ENCODE data around the gene CDON. TPM values are rescaled to one million over a fixed set of nuclear protein-coding genes. Genes with fewer than 3 reads are reported as not detected.

CDON gene
- total RNA-seq, 1 donor from 2014 or later: 21.0 TPM

DNA sequence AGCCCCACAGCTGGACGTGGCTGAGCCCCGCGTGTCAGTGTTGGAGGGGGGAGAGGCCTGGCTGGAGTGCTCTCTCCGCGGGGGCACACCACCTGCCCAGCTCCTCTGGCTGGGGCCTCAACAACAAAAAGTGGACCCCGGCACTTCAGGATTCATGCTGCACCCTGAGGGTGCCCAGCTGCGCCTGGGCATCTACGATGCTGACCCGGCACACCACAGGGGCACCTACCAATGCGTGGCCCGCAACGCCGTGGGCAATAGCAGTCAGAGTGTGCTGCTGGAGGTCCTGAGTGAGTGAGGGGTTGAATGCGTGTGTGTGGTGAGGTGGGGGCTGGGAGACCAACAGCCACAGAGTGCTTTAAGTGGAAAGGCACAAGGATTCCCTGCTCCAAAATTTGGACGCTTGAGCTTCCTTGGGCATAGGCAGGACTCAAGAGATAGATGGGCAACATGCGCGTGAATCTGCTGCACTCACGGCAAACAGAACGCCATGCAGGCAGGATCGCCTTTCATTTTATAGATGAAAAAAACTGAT is 109.2 kb downstream of the CDON start:
- Mint-ChIP-seq H3K9me3 (ENCODE audit: unreplicated experiment) (peaks cover 10% of the 10 kb centered on the region), H3K4me3 (ENCODE audit: unreplicated experiment) (no peak overlapping the region), H3K27me3 (ENCODE audit: unreplicated experiment) (peaks cover 10% of the 10 kb centered on the region), H3K27ac (ENCODE audit: unreplicated experiment) (no peak overlapping the region), H3K4me1 (ENCODE audit: low read depth, unreplicated experiment) (peaks cover 6% of the 10 kb centered on the region), H3K36me3 (ENCODE audit: unreplicated experiment) (peaks cover 14% of the 10 kb centered on the region)
- DNase-seq: no peak
- TF ChIP-seq, protein P1, sequence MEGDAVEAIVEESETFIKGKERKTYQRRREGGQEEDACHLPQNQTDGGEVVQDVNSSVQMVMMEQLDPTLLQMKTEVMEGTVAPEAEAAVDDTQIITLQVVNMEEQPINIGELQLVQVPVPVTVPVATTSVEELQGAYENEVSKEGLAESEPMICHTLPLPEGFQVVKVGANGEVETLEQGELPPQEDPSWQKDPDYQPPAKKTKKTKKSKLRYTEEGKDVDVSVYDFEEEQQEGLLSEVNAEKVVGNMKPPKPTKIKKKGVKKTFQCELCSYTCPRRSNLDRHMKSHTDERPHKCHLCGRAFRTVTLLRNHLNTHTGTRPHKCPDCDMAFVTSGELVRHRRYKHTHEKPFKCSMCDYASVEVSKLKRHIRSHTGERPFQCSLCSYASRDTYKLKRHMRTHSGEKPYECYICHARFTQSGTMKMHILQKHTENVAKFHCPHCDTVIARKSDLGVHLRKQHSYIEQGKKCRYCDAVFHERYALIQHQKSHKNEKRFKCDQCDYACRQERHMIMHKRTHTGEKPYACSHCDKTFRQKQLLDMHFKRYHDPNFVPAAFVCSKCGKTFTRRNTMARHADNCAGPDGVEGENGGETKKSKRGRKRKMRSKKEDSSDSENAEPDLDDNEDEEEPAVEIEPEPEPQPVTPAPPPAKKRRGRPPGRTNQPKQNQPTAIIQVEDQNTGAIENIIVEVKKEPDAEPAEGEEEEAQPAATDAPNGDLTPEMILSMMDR (IDR thresholded peaks at IDR 0.05; ENCODE audit: partially characterized antibody, unreplicated experiment): no peak

DNA sequence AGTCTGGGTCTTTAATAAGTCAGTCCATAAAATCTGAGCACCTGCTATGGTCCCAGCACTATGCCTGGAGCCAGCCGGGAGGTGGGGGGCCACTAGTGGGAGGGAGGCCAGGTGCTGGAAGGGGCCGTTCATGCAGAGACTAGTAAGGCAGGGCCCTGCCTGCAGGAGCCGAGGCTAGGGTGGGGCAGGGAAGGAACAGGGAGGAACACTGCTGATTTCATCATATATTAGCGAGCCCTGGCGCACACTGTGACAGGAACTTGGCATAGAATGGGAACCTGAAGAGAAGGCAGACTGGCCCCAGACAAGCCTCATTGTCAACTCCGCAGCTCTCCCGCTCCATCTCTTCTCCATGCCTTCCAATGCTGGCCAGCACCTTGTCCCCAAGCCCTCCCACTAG is 109.7 kb downstream of the CDON start:
- DNase-seq: no peak
- H3K9me3 Mint-ChIP-seq (ENCODE audit: unreplicated experiment): peaks cover 10% of the 10 kb centered on the region
- H3K4me1 Mint-ChIP-seq (ENCODE audit: low read depth, unreplicated experiment): peaks cover 6% of the 10 kb centered on the region
- H3K4me3 Mint-ChIP-seq (ENCODE audit: unreplicated experiment): no peak overlapping the region
- H3K36me3 Mint-ChIP-seq (ENCODE audit: unreplicated experiment): peaks cover 14% of the 10 kb centered on the region
- TF ChIP-seq, protein P1 (IDR thresholded peaks at IDR 0.05; ENCODE audit: partially characterized antibody, unreplicated experiment): no peak
- no peak overlapping the region for H3K27ac Mint-ChIP-seq (ENCODE audit: unreplicated experiment)
- peaks cover 10% of the 10 kb centered on the region for H3K27me3 Mint-ChIP-seq (ENCODE audit: unreplicated experiment)

DNA sequence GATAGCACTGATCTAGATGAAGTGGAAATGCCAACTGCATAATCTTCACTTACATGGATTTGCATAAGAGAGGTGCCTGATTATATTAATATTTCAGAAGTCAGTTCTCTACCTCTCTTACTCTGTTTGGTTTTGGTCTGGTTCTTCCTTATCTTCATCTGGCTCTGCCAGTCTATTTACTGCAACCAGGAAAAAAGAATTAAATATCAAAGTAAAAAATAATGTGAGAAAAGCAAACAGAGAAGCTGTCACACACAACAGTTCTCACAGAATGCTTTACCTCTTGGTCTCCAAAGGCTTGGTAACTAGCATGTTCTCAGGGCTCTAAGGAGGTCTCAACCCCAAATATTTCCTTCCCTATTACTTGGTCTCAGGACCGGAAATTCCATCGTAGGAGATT is 110.1 kb downstream of the CDON start:
- H3K36me3 Mint-ChIP-seq (ENCODE audit: unreplicated experiment): peaks cover 11% of the 10 kb centered on the region
- TF ChIP-seq, protein P1 (IDR thresholded peaks at IDR 0.05; ENCODE audit: partially characterized antibody, unreplicated experiment): no peak
- H3K9me3 Mint-ChIP-seq (ENCODE audit: unreplicated experiment): peaks cover 10% of the 10 kb centered on the region
- peaks cover 10% of the 10 kb centered on the region for H3K27me3 Mint-ChIP-seq (ENCODE audit: unreplicated experiment)
- peaks cover 6% of the 10 kb centered on the region for H3K4me1 Mint-ChIP-seq (ENCODE audit: low read depth, unreplicated experiment)
- DNase-seq: no peak
- H3K27ac Mint-ChIP-seq (ENCODE audit: unreplicated experiment): no peak overlapping the region
- H3K4me3 Mint-ChIP-seq (ENCODE audit: unreplicated experiment): no peak overlapping the region

DNA sequence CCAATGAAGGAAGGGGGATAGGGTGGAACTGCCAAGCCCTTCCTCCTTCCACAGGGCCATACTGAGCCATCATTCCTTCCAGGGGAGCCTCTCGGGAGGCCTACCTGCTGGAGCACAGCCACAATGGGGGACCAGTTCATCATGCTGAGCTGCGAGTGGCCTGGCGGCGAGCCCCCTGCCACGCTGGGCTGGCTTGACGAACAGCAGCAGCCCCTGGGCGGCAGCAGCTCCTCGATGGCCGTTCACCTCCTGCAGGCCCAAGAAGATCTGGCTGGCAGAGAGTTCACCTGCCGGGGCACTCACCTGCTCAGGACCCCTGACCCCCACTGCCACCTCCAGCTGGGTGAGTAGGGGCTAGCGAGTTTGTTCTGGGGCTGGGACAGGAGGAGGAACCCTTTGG is 110.9 kb downstream of the CDON start:
- Mint-ChIP-seq H3K27me3 (ENCODE audit: unreplicated experiment) (peaks cover 10% of the 10 kb centered on the region), H3K9me3 (ENCODE audit: unreplicated experiment) (peaks cover 10% of the 10 kb centered on the region), H3K4me3 (ENCODE audit: unreplicated experiment) (no peak overlapping the region), H3K4me1 (ENCODE audit: low read depth, unreplicated experiment) (peaks cover 6% of the 10 kb centered on the region), H3K27ac (ENCODE audit: unreplicated experiment) (peak overlapping the region; percentile 13), H3K36me3 (ENCODE audit: unreplicated experiment) (peaks cover 8% of the 10 kb centered on the region)
- TF ChIP-seq, protein P1 (IDR thresholded peaks at IDR 0.05; ENCODE audit: partially characterized antibody, unreplicated experiment): no peak
- DNase-seq: no peak

DNA sequence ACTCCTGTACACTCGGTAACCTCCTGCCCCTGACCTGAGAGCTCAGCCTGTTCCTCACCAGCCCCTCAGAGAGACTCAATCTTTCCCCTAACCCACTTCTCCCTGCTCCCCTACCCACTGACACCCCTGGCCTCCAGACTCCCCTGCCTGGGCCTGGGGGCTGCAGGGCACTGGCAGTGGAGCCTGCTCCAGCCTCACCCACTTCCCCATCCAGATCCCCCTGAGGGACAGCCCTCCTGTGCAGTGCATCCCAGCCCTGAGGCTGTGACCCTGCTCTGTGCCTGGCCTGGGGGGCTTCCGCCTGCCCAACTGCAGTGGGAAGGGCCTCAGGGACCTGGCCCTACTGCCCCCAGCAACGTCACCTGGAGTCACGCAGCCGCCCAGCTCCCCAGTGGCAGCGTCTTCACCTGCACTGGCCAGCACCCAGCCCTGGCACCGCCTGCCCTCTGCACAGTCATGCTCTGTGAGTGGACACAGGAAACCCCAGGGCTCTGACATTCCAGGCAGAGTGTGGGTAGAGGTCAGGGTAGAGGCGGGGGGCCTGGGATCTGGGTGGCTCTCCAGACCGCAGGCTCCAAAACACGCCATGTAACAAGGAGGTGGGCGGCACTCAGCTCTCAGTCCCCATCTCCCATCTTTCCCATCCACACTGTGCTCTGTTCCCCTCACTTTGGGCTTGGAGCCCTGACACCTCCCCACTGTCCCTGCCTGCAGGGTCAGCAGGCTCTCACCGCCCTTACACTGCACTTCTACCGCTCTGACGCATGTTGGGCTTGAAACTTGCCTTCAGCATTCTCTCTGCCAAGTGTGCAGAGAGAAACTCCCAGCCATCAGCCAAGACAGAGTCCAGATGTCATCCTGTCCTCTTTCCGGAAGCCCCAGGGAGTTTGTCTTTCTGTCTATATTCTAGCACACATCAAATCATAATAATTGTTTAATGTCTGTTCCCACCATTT is 111.7 kb downstream of the CDON start:
- Mint-ChIP-seq H3K27ac (ENCODE audit: unreplicated experiment) (peak overlapping the region; percentile 13), H3K4me3 (ENCODE audit: unreplicated experiment) (peak overlapping the region; percentile 45), H3K4me1 (ENCODE audit: low read depth, unreplicated experiment) (peaks cover 5% of the 10 kb centered on the region), H3K27me3 (ENCODE audit: unreplicated experiment) (peaks cover 10% of the 10 kb centered on the region), H3K36me3 (ENCODE audit: unreplicated experiment) (peaks cover 4% of the 10 kb centered on the region), H3K9me3 (ENCODE audit: unreplicated experiment) (peaks cover 10% of the 10 kb centered on the region)
- no peak for DNase-seq
- TF ChIP-seq, protein P1 (IDR thresholded peaks at IDR 0.05; ENCODE audit: partially characterized antibody, unreplicated experiment): no peak
